GM21381 (cell line): ENCODE results near the gene FOXO1.
"Not testable (repeated sequence)": the region's sequence is repeated elsewhere in the genome, so short reads cannot be mapped to it uniquely, and the experiment has no call there.

Experiments
- ATAC-seq: cut with Tn5 transposase; IDR thresholded peaks from one replicate; pipeline ENCODE4 v1.9.1; 2021; ENCODE audit warnings: mild to moderate bottlenecking, moderate library complexity; ENCODE audit not compliant: unreplicated experiment

The FOXO1 gene

DNA sequence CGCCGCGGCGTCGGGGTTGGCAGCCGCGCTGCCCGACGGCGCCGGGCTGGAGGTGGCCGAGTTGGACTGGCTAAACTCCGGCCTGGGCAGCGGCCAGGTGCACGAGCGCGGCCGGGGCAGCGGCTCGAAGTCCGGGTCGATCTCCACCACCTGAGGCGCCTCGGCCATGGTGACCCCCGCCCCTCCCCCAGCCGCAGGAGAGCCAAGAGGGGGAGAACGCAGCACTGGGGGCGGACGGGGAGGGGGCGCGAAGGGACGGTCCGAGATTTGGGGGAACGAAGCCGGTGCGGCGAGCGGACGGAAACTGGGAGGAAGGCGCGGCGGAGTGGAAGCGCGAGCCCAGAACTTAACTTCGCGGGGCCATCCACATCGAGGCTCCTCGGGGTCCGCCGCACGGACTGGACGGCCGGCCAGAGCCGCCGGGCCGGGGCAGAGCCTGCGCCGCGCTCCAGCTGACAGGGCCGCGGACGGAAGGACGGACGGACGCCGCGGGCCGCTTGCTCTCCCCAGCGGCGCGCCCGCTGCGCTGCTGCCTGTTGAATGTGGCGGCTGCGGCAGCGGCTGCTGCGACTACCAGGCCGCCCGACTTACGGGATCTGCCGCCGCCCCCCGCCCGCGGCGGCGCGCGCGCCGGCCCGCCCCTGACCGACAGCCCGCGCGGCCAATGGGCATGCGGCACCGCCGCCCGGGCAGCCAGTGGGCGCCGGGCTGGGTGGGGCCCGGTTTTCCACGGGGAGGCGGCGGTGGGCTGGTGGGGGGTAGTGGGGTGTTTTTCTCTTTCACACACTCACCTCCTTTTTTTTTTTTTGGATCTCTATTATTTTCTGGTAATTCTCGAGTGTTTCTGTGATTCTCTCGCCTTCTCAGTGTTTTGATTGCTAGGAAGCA, at the start of gene FOXO1:
TSS of gene FOXO1 (minus strand) at position 597 of the 888 bp plus-strand sequence. CDS start at position 168, 429 bp downstream.
- ATAC-seq = peak; percentile 49

DNA sequence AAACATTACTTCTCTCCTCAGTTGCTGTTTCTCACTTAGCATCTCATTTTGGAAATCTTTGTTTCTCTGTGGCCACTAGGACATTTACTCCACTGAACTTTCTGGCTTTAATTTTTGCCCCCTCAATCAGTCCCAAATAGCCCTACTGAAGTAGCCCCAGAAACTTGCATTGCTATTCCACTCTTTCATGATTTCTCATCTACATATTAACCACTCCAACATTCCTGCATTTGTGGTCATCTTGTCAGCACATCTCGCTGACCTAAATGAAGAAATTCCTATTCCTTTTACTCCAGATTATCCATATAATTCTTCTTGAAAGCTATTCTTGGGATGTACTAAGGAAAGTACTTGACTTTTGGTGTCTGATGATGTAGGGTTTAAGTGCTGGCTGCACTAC, 48.0 kb upstream of the FOXO1 start:
- ATAC-seq = not testable (repeated sequence)

DNA sequence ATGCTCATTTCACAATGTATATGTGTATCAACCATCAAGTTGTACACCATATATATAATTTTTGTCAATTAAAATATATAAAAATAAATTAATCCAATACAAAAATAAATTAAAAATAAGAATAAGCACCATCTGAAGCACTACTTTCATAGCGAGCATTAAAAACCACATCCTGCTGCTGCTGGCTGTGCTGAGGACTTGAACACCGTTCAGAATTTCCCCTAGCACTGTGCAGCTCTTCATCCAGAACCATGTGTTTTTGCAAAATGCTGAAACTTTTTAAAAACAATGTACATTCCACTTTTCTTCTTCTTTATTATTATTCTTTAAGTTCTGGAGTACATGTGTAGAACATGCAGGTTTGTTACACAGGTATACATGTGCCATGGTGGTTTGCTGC, 40.0 kb upstream of the FOXO1 start:
- ATAC-seq = no peak

- ATAC-seq = peak; percentile 62
These were observed 31.3 kb upstream of the FOXO1 start for GRCh38 chr13:40697711-40698110.

GRCh38 chr13:40694426-40694825, 28.0 kb upstream of the FOXO1 start:
- ATAC-seq = no peak

DNA sequence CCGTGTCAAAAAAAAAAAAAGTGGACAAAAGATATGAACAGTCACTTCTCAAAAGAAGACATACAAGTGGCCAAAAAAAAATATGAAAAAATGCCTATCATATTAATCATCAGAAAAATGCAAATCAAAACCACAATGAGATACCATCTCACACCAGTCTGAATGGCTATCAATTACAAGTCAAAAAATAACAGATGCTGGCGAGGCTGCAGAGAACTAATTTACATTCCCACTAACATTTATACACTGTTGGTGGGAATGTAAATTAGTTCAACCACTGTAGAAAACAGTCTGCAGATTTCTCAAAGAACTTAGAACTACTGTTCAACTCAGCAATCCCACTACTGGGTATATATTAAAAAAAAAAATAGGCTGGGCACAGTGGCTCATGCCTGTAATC, 26.5 kb upstream of the FOXO1 start:
- ATAC-seq = peak; percentile 56

DNA sequence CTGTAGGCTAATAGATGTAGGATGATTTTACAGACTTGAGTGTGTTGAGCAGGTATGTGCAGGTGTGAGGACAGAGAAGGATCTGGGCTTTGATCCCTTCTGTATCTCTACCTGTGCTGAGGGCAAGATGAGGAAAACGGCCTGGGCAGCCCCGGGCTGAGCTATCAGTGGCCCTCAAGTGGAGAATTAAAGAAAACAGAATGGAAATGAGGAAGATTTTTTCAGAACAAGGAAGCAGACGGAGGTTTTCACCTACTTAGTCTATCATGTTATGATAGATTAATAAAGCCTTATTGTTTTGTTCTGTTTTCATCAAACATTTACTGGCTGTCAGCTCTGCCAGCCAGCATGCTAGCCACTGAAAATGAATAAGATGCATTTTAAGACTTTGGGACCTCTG, 22.3 kb upstream of the FOXO1 start:
- ATAC-seq = no peak

DNA sequence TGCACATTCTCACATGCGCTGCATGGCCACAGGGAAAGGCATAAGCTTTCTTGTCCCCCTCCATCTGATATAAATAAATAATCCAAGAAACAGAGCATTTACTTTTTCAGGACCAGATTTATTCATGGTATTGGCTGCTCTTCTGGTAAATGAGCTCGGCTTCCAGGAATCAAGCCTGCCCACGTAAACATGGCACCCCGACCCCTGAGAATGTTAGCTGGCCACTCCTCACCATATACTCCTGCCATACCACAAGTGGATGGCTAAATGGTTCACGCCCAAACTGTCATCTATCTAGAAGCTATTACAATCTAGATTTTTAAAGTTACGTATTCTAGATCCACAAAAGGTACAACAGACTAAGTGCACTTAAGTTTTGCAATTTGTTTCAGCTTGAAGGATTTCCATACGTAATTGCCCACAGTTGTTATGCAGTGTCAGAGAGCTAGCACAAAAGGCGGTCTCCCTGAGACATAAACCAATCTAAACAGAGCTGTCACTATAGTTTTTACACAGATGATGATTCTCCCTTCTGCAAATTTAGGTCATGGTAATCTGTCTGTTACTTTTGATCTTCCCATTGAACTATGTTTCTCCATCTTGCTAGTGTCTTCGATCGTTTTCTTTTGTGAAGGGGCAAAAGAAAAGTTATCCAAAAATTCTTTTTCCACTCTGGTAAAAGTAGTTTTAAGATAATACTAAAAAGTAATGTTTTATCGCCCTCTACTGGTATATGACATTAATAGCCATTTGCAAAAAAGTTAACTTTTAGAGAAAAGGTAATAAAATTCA, 16.2 kb upstream of the FOXO1 start:
- no peak for ATAC-seq

DNA sequence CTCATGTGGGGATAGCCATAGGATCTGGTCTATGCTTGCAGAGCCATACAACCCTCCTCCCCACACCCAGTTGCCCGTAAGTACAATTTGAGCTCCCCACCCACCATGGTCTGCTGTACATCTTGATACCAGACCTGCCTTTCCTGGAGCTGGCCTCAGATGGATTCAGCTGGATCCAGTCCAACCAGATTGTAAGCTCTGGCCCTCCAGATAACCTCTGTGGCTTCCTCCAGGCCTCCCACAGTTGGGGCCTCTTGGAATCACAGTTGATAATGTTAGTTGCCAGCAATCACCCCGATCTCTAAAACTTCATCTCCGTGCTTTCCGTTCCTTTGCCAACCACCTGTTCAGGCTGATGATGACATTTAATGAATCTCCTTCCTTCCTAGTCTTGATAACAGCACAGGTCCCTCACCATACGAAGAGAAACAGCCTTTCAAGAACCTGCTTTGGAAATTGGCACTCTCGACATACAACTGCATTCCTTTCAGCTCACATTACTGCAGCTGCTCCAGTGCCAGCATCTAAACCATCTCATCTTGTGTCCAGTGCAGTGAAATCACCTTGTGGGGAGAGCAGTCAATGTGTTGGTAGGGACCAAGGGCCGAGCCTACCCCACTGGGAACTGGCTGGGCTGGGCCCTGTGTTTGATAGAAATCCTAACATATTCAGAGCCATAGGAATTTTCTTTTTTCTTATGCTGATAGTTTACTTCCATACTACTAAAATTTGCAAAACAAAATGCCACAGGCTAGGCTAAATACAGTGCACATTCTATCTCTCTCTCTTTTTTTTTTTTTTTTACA, 15.1 kb upstream of the FOXO1 start:
- ATAC-seq = no peak

DNA sequence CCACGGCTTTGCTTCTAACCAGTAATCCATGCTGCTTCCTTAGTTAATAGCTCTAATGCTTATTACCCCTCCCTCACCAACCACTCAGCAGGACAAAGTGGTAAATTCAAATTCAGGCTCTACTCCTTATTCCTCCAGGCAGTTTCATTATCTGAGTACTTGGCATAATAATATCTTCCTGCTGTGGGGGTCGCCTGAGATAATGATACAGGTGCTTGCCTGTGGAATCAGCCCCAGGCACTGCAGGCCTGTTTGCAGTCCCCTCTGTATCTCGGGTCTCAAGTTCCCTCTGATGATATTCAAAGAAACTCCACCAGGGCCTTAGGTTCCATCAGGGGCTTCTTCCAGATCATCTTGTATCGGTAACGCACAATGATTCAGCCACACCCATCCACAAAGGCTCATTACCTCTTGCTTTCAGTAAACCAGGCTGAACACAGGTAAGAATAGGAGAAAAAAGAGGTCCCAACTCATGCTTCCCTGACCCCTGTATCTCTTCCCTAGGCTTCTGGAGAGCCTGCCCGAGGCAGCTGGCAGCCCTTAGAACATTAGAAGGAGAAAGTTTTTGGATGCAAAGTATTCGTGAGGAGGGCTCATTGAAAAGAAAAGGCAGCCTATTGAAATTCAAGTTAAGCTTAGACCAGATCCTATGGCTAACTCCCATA, 14.3 kb upstream of the FOXO1 start:
- no peak for ATAC-seq

DNA sequence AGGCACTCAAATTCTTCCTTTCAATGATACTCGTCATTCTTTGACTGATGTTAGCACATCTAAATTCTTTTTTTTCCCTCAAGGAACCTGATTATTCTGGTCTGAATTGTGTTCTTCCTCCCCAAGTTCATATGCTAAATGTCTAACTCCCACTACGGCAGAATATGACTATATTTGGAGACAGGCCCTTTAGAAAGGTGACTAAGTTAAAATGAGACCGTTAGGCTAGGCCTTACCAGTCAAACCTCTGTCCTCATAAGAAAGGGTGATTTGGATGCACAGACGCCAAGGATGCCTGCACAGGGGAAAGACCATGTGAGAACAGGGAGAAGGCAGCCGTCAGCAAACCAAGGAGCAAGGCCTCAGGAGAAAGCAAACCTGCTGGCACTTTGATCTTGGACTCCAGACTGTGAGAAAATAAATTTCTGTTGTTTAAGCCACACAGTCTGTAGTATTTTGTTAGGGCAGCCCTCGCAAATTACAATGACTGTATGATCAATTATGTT, 13.1 kb upstream of the FOXO1 start:
- no peak for ATAC-seq

- no peak for ATAC-seq
These were observed 10.6 kb upstream of the FOXO1 start for GRCh38 chr13:40677064-40677463.

DNA sequence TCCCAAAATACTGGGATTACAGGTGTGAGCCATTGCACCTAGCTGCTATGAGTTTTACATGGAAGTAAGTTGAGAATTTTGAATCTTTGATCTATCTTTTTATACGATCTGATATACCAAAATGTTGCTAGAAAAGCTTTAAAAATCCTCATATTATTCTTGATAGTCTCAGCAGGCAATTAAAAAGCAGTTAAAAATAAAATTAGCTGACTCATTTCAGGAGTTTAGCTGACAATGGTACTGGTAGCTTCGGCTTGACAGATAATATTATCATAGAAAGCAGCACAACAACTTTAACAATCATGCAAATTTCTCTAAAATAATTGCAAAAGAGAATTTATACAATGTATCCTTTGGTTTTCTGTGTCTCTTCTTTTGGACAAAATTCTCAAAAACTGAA, 9.6 kb upstream of the FOXO1 start:
- no peak for ATAC-seq

DNA sequence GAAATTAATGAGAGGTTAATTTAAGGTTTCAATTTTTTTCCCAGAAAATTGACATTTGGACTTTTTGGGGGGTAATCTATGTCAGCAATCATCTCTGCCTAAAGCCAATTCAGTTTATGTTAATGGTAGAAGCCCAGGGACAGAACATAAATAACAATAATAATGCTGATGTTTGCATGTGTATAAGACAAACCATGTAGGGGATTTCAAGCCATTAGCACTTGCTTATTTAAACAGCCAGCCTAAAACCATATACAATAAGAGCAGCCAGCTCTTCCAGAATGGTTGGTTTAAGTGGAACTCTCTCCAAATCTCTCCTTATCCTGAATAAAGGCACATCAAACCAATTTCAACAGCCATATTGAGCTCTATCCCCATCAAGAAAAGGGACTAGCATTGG, 7.0 kb upstream of the FOXO1 start:
- ATAC-seq = no peak

GRCh38 chr13:40672765-40673397, 6.4 kb upstream of the FOXO1 start:
- no peak for ATAC-seq

DNA sequence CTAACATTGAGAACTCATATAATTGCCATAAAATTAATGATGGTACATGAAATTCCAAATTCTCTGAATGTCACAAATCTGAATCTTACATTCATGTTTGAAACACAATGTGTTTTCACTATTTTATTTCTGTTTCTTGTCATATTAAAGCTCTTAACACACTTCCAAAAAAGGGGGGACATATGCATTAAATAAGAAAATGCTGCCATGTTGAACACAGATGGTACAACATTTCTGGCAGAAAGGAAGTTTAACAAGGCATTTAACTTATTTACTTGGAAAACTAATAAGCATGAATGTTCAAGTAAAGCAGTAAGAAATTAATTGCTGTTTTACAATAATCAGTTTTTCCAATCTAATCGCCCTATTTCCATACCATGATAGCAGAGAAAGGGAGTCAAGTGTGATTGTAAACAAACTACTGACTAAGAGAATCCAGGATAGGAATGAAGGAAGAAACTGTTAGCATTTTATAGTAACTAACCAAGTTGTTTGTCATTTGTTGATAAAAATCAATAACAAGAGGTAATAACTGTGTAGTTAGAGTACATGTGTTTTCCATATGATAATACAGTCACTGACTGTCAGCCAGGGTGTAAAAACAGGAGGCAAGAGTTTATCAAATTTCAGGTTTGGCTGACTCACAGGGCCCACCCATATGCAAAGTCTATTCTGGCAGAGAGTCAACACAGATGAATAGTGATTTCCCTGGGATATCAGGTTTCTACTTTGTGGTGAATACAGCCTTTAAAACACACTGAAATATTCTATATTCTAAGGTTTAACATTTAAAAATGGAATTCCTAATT, 5.7 kb upstream of the FOXO1 start:
- ATAC-seq = no peak

DNA sequence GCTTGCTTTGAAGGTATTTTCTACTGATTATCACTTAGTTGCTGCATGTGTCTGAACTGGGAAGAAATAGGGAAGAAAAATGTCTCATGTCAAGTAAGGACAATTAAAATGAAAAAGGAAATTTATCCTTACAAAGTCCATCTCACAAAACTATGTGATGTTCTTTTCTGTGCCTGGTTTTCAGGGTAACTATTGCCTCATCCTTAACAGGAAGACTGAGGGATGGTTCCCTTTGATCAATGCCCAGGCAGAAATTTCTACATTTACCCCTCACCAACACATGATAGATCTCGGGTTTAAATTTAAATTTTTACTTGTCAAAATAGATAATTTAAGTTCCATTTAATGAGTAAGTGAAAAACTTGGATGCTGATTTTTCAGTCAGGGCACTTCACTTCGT, 3.9 kb upstream of the FOXO1 start:
- ATAC-seq = no peak

DNA sequence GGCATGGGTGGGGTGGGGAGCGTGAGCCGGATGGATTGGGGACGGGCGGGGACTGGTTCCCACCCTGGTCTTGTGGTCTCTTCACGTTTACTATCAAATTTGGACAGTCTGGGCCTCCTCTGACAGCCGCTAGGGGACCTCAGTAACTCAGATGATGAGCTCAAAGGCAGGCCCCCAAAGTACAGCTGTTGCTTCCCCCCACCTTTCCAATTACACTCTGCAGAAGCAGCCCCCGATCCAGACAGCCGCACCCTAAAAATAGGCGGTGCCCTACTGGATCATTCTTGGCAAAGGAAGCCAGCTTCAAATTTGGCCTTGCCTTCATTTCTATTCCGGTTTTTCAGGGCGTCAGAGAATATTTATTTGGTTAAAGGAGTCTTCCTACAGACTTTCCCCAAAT, 1.9 kb upstream of the FOXO1 start:
- ATAC-seq = no peak

DNA sequence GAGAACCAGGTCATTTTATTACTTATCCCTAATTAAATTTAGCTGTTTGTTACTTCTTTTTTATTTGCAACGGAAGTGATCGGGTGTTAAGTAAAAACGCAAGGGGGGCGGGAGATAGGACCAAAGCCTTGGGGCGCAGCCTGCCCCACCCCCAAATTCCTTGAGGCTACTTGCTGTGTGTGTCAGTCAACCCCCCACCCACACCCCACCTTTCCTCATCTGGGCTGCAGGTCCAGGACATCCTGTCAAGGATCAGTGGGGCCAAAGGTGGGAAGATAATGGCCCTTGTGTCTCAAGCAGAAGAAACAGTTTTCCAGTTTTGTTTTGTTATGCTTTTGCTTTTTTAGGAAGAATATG, 1.2 kb upstream of the FOXO1 start:
- no peak for ATAC-seq
